C1 segment of cervical spinal cord (tissue), 14 donors: Measurements from ENCODE around the gene FLOT2.
A peak's percentile ranks its signal among the peaks of the same experiment; 100 is the strongest.
"Not testable (repeated sequence)": the region's sequence is repeated elsewhere in the genome, so short reads cannot be mapped to it uniquely, and the experiment has no call there.

Experiments
- DNase-seq, 14 donors: peaks; one replicate each; lab custom pipeline; 2025; lab: John Stamatoyannopoulos, UW

The FLOT2 gene

GRCh38 chr17:28895794-28896447 lies 1.6 kb downstream of the FLOT2 start:
- peak in 1 of 14 donors; percentile 4 for DNase-seq

DNA sequence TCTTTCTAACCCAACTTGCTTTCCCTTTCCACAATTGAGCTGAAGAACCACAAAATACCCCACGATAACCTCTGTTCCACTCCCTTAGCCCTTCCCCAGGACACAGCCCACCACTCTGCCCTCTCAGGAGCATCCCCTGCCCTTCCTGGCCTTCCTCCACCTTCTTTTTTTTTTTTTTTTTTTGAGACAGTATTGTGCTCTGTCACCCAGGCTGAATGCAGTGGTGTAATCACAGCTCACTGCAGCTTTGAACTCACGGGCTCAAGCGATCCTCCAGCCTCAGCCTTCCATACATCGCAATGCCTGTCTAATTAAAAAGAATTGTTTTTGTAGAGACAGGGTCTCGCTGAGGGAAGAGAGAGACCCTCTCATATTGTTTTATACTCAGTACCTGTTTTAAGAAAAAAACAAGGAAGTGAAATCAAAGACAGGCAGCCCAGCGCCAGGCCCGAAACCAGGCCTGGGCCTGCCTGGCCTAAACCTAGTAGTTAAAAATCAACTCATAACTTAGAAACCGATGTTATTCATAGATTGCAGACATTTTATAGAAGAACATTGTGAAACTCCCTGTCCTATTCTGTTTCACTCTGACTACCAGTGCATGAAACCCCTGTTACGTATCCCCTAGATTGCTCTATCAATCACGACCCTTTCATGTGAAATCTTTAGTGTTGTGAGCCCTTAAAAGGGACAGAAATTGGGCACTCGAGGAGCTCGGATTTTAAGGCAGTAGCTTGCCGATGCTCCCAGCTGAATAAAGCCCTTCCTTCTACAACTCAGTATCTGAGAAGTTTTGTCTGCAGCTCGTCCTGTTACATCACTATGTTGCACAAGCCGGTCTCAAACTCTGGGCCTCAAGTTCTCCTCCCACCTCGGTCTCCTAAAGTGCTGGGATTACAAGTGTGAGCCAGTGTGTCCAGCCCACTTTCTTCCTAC lies 4.0 kb downstream of the FLOT2 start:
- not testable (repeated sequence) for DNase-seq

DNA sequence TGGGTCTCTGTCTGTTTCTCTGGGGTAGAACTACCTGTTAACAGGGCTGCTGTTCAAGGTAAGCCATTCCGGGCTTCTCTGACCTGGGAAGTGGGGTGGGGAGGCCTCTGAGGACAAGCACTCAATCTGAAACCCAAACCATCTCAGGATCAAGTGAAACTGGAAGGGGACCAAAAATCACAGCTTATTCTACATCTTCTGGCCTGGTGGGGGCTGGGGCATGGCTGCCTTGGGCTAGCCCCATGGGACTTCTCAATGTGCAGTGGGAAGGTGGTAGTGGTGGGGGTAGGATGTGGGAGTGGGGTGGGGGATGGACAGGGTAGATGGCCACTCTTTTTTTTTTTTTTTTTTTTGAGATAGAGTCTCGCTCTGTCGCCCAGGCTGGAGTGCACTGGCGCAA lies 5.5 kb downstream of the FLOT2 start:
- DNase-seq = no peak

GRCh38 chr17:28891201-28891600 lies 6.3 kb downstream of the FLOT2 start:
- DNase-seq = no peak

GRCh38 chr17:28889996-28890395 lies 7.5 kb downstream of the FLOT2 start:
- no peak for DNase-seq

GRCh38 chr17:28888832-28889231 lies 8.7 kb downstream of the FLOT2 start:
- DNase-seq = no peak

DNA sequence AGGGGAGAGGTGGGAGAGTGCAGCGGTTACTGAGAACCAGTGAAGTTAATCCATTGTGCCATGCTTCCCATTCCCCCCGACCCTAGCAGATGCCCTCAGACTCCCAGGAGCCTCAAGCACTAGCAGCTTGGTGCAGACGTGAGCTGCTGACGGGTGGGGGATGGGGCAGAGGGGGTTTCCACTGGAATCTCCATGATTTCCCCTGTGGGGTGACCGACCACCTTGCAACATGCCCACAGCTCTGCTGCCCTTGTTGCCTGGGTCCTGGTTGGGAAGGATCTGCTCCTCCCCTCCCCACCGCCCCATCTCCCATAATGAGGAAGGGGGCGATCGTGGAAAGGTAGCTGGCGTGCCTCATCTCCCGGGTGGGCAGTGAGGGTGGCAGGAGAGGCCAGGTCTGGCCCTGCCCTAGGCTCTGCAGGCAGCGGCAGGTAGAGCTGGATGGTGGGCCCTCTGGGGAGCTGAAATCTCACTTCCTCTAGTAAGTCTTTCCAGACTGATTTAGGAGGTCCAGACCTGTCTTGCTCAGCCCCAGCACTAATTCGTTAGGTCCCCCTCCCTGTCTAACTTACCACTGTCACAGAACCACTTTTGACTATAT lies 9.6 kb downstream of the FLOT2 start:
- DNase-seq = no peak

GRCh38 chr17:28885951-28886350 lies 11.6 kb downstream of the FLOT2 start:
- no peak for DNase-seq

- DNase-seq = no peak
Measured at GRCh38 chr17:28885363-28885762, 12.2 kb downstream of the FLOT2 start.

DNA sequence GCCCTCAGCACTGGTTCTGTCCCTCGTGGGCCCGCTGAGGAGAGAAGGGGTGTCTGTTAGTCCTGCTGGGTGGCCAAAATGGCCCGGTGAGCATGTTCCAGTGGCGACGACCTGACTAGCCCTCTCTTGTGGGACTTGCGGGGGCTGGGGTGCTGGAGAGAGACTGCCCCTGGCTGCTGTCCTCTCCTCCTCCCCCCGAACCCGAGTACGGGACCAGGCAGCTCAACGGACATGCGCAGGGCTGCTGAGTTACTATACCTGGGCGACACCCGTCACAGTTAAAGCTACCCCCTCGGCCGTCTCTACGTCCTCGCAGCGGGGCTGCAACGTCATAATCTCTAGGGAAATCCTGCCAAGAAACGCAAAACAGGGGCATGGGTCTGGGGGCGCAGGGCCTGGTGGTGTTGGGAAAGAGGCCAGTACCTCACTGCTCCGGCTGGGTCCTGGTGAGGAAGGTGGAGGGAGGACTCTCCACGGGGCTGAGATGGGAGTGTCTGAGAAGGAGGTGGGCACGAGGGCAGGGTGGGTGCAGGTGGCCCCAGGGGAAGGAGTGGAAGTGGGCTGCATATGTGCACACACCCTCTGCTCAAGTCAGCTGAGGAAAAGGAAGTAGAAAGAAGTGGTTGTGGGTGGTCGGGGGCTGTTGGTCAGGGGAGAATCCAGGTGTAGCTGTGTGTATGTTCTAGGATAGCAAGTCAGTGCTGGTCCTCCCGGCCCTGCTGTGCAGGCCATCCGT lies 13.4 kb downstream of the FLOT2 start:
- no peak for DNase-seq

GRCh38 chr17:28882154-28882895 lies 15.2 kb downstream of the FLOT2 start:
- DNase-seq = no peak

DNA sequence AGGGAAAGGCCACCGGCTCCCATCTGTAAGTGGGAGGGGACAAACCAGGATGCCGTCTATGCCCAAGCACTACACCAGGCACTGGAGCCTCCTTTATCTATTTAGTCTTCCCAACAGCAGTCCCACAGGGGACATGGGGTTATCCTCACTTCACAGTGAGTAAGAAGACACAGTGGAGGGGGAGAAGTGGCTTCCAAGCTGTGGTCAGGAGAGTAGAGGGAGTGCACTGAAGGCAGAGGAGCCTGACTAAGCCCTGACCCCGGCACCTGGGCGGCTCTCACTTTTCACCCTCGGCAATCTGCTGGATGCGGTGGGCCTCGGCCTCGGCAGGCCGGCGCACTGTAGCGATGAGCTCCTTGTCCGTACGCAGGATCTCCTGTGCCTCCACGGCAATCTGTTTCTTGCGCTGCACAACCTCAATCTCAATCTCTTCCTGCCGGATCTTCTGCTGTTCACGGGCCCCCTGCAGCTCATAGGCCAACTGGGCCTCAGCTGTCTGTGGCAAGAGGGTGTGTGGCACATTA lies 15.9 kb downstream of the FLOT2 start:
- DNase-seq = no peak

- no peak for DNase-seq
Measured at GRCh38 chr17:28880572-28880945, 17.0 kb downstream of the FLOT2 start.

GRCh38 chr17:28879886-28880571 lies 17.5 kb downstream of the FLOT2 start:
- DNase-seq = no peak

- no peak for DNase-seq
Measured at GRCh38 chr17:28878981-28879380, 18.6 kb downstream of the FLOT2 start.

DNA sequence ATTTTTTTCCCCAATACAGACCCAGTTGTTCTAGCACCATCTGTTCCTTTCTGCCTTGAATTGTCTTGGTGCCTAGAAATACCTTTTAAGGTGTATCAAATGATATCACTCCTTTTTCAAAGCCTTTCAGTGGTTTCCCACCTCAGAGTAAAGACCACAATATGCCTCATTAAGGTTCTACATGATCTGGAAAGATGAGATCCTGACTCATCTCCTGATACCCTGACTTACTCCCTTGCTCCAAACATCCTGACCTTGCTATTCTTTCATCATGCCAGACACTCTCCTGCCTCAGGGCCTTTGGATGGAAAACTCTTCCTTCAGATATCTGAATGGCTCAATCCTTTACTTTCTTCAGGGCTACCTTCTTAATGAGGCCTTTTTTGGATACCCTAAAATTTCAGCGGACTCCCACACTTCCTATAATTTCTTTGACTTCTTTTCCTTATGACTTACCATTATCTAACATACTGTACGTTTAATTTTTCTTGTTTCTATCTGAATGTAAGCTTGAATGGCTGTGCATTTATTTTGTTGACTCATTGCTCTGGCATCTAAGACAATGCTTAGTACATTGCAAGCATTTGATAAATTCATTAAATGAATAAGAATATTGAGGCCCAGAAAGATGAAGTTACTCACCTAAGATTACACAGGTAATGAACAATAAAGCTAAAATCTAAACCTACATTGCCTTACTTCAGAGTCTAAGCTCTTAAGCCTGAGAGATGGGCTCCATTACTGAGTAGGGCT lies 19.2 kb downstream of the FLOT2 start:
- DNase-seq = no peak

DNA sequence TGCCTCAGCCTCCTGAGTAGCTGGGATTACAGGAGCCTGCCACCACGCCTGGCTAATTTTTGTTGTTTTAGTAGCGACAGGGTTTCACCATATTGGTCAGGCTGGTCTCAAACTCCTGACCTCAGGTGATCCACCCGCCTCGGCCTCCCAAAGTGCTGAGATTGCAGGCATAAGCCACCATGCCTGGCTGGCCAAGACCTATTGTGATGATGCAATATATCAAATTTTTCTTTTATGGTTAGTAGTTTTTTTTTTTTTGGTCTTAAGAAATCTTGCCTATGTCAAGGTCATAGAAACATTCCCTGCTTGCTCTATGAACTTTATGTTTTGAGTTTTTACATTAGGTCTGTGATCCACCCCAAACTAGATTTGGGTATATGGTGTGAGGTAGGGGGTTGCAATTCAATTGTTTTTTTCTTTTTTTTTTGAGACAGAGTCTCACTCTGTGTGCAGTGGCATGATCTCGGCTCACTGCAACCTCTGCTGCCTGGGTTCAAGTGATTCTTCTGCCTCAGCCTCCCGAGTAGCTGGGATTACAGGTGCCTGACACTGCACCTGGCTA lies 20.3 kb downstream of the FLOT2 start:
- DNase-seq = not testable (repeated sequence)

DNA sequence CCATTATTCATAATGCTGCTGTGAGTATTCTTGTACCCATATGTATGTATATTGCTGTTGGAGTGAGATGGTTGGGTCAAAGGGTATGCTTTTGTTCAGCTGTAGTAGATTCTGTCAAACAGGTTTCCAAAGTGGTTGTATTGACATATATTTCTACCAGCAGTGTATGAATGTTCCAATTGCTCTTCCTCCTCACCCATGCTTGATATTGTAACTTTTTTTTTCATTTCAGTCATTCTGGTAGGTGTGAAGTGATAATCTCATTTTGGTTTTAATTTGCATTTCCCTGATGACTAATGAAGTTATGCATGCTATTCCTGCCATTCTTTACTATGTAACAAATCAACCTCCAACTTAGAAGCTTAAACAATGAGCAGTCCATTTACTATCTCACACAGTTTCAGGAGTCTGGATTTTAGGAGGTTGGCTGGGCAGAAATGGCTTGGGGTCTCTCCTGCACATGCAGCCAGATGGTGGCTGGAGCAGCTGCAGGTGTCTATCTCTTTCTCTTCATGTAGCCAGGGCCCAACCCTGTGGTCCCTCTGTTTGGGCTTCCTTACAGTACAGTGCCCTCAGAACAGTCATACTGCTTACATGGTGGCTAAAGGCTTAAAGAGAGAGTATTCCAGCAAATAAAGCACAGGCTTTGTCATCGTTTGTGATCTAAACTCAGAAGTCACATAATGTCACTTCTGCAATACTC lies 21.5 kb downstream of the FLOT2 start:
- no peak for DNase-seq

DNA sequence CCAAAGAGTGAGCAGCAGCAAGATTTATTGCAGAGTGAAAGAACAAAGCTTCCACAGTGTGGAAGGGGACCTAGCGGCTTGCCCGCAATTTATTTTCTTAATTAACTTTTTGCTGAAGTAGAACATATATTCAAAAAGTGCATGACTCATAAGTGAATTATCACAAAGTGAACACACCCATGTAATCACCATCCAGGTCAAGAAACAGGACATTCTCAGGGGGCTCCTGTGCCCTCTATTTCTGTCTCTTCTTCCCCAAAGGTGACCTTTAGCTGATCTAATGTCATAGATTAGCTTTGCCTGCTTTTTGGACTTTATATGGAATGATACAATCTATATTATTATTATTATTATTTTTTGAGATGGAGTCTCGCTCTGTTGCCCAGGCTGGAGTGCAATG lies 22.8 kb downstream of the FLOT2 start:
- no peak for DNase-seq
